ENCODE results near the gene PHIP.

The PHIP gene

DNA sequence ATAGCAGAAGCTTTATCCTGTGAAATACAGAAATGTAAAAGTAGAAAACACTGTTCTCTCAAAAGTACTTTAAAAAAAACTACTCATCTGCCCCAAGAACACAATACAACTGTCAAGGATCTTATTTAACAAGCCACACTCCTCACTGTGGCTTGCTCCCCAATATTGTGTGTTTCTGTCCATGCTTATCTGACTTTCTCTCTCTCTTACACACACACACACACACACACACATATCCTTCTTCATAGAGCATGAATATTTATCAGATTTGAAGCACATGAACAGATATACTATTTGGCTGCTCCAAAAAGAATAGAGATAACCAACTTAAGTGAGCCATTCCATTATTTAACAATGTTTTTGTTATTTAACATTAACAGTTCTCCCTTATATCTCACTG is 3.6 kb upstream of the PHIP start:
- DNase-seq (ENCODE audit: low spot score): no peak
- POLR2A ChIA-PET (ENCODE audit: low non-redundant PET): no interaction called here
- no peak overlapping the region for H3K27ac ChIP-seq
- CTCF ChIA-PET: no interaction called here
- TF ChIP-seq, protein P1, sequence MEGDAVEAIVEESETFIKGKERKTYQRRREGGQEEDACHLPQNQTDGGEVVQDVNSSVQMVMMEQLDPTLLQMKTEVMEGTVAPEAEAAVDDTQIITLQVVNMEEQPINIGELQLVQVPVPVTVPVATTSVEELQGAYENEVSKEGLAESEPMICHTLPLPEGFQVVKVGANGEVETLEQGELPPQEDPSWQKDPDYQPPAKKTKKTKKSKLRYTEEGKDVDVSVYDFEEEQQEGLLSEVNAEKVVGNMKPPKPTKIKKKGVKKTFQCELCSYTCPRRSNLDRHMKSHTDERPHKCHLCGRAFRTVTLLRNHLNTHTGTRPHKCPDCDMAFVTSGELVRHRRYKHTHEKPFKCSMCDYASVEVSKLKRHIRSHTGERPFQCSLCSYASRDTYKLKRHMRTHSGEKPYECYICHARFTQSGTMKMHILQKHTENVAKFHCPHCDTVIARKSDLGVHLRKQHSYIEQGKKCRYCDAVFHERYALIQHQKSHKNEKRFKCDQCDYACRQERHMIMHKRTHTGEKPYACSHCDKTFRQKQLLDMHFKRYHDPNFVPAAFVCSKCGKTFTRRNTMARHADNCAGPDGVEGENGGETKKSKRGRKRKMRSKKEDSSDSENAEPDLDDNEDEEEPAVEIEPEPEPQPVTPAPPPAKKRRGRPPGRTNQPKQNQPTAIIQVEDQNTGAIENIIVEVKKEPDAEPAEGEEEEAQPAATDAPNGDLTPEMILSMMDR (conservative IDR thresholded peaks at IDR 0.05; ENCODE audit: low read depth): no peak

GRCh38 chr6:79079561-79080041 is 1.5 kb upstream of the PHIP start:
- CTCF ChIA-PET: interaction anchor here (0.7 kb wide), 1 partner anchor 390 kb away, joined by 4 read pairs; no protein-coding TSS in a partner anchor
- no peak overlapping the region for H3K27ac ChIP-seq
- DNase-seq (ENCODE audit: low spot score): no peak
- POLR2A ChIA-PET (ENCODE audit: low non-redundant PET): no interaction called here
- TF ChIP-seq, protein P1 (conservative IDR thresholded peaks at IDR 0.05; ENCODE audit: low read depth): no peak

- H3K27ac ChIP-seq: peak overlapping the region; percentile 92
- ChIA-PET POLR2A (ENCODE audit: low non-redundant PET) (interaction anchor here (1.0 to 1.1 kb wide), 2 partner anchors 93 to 373 kb away, joined by 3 to 4 read pairs; no protein-coding TSS in a partner anchor), CTCF (interaction anchor here (0.5 to 0.6 kb wide), 2 partner anchors 16 to 269 kb away, joined by 3 to 6 read pairs; no protein-coding TSS in a partner anchor)
- TF ChIP-seq, protein P1 (conservative IDR thresholded peaks at IDR 0.05; ENCODE audit: low read depth): no peak
- DNase-seq (ENCODE audit: low spot score): peak; percentile 44
Measured at GRCh38 chr6:79077715-79078074, 359 bp downstream of the PHIP start.

GRCh38 chr6:79076782-79077641 is 1.0 kb downstream of the PHIP start:
- TF ChIP-seq, protein P1 (conservative IDR thresholded peaks at IDR 0.05; ENCODE audit: low read depth): no peak
- H3K27ac ChIP-seq: peak overlapping the region; percentile 92
- peak; percentile 78 for DNase-seq (ENCODE audit: low spot score)
- ChIA-PET CTCF (interaction anchor here (0.5 kb wide), 1 partner anchor 270 kb away, joined by 6 read pairs; no protein-coding TSS in a partner anchor), POLR2A (ENCODE audit: low non-redundant PET) (no interaction called here)

DNA sequence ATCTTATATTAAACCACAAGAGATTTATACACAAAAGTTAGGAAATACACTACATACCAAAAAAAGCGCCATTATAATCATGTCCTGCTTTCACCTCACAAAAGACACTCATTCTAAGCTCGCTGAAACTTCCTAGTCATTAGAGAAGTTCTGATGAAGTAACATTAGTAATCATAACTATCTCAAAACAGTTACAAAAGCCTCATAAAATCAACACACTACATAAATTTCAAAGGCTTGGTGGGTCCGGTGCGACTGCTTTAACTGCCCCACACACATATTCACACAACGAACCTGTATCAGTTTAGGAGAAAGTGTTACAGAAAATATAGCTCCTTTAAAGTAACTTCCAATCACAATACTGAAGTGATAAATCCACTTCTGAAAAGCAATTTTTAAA is 1.9 kb downstream of the PHIP start:
- ChIA-PET POLR2A (ENCODE audit: low non-redundant PET) (no interaction called here), CTCF (no interaction called here)
- DNase-seq (ENCODE audit: low spot score): no peak
- TF ChIP-seq, protein P1 (conservative IDR thresholded peaks at IDR 0.05; ENCODE audit: low read depth): no peak
- H3K27ac ChIP-seq: no peak overlapping the region

DNA sequence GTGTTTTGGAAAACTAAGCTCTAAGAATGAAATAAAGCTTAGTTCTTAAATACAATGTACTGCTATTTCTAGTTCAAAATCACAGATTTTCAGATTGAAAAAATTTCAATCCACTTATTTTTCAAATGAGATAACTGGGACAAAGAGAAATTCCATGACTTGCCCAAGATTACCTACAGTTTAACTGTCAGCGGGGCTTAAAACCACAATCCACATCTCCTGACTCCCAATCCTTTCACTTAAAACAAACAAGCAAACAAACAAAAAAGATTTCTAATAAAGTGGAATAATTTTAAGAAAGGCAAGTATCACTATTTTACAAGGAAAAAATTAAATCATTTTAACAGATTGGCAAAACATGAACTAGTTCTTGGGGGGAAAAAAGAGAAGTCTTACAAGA is 4.2 kb downstream of the PHIP start:
- TF ChIP-seq, protein P1 (conservative IDR thresholded peaks at IDR 0.05; ENCODE audit: low read depth): no peak
- DNase-seq (ENCODE audit: low spot score): no peak
- CTCF ChIA-PET: no interaction called here

More for the DNA sequence above, 4.2 kb downstream of the PHIP start:
- POLR2A ChIA-PET (ENCODE audit: low non-redundant PET): no interaction called here
- H3K27ac ChIP-seq: no peak overlapping the region
